HG02610 (cell line): ENCODE results near the gene SLC50A1.

ENCODE experiments used
- ATAC-seq: cut with Tn5 transposase; IDR thresholded peaks from one replicate; pipeline ENCODE4 v1.9.1; 2021; ENCODE audit warnings: mild to moderate bottlenecking, moderate library complexity; ENCODE audit not compliant: unreplicated experiment

Gene SLC50A1

GRCh38 chr1:155182052-155182550 is 46.4 kb downstream of the SLC50A1 start:
- no peak for ATAC-seq

GRCh38 chr1:155183775-155184221 is 48.1 kb downstream of the SLC50A1 start:
- ATAC-seq = no peak

DNA sequence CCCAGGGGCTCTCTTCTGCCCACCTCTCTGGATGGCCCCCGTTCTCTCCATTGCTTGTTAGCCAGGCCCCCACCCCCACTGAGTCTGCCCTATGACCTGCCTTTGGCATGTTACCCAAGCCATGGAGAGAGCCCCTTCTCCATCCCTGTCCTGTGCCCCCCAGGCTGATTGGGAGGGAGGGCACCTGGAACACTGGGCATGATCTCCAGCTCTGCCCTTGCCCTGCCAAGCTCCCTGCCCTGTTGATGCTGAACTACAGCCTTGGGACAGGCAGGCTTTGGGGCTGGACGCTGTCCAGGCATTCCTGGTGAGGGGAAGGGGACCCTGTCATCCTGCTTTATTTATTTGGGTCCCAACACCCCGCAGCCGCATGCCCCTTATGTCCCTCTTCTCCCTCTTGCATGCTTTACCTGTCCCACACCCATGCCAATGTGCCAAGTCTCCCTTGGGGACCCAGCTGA is 48.7 kb downstream of the SLC50A1 start:
- ATAC-seq = no peak

- peak; percentile 85 for ATAC-seq
Observed at GRCh38 chr1:155184835-155185782, 49.5 kb downstream of the SLC50A1 start.

DNA sequence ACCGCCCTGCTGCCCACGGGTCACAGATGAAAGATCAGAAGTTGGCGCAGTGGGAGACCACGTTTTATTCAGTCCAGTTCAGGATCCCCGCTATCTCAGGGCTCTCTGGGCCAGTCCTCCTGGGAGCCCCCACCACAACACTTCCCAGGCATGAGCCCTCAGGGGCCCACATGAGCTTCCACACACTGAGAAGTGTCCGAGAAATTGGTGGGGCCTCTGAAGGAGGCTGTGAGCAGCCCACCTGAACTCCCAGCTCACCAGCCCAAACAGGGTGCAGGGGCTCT is 50.1 kb downstream of the SLC50A1 start:
- no peak for ATAC-seq

DNA sequence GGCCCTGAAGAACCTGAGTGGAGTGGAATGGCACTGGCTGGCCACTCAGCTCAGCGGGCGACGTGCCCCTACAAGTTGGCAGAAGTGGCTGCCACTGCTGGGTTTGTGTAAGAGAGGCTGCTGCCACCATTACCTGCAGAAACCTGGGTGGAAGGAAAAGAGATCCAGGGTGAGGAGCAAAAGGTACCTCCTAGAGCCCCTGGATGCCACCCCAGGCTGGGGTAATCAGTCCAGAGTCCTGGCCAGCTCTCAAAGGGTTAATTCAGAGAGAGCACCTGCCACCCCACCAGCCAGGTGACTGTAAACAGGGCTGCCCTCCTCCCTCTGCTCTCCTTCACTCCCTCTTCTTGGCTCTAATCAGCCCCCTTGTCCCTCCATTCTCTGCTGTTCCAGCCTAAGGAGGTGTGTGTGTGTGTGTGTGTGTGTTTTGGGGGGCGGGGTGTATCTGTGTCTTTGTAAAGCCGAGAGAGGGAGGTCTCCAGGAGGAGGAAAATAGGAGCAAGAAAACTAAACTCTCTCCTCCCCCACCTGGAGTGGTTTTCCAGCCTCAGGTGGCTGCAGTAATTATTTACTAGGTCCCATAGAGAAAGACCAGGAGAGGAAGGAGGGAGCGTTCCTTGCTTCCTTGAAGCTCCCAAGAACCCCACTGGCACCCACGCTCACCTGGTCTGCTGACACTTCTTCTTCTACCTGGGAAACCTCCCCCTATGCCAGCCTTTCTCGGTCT is 50.6 kb downstream of the SLC50A1 start:
- no peak for ATAC-seq

- no peak for ATAC-seq
Observed at GRCh38 chr1:155186794-155187455, 51.3 kb downstream of the SLC50A1 start.

DNA sequence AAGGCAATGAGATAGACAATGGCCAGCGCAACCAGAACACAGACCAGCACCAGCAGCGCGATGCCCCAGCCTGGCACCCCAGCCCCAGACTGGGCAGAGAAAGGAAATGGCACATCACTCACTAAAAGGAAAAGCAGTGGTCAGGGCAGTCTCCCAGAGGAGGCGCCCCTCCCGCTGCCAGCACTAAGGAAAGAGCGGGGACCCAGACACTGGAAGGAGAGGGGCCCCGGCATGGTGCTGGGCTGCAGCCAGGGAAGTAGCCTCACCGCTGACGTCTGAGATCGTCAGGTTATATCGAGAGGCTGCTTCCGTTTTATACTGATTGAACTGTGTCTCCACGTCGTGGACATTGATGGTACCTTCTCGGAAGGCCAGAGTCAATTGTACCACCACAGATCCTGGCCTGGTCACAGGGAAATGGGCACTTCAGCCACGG is 51.8 kb downstream of the SLC50A1 start:
- ATAC-seq = no peak

DNA sequence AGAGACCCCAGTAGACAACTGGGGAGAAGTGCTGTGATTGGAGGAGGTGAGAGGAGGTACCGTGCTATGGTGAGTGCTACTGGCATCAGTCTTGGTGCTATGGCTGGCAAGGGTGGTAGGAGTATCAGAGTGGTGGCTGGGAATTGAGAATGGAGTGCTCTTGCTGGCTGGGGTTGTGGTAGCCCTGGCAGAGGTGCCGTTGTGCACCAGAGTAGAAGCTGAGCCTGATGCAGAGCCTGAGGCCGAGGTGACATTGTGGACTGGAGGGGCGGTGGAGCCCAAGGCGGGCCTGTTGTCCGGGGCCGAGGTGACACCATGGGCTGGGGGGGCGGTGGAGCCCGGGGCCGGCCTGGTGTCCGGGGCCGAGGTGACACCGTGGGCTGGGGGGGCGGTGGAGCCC is 52.6 kb downstream of the SLC50A1 start:
- ATAC-seq = no peak
